Breast epithelium (tissue), 3 donors: Measurements from ENCODE around the gene NOC3L.

Experiments
- CTCF ChIP-seq, 3 donors: fragments of 450-650 bp; IDR thresholded peaks; one replicate each; pipeline ENCODE4 v1.5.1; 2016 to 2017; ENCODE audit warnings: antibody characterized with exemption in 3 of 3, mild to moderate bottlenecking in 3 of 3, moderate library complexity in 3 of 3
- POLR2A ChIP-seq: fragments of 450-650 bp; IDR thresholded peaks from one replicate; pipeline ENCODE4 v1.6.1; 2016; ENCODE audit warnings: antibody characterized with exemption, mild to moderate bottlenecking, moderate library complexity
- POLR2AphosphoS5 ChIP-seq, 3 donors: sonication (generic); formaldehyde crosslinking; IDR thresholded peaks; one replicate each; pipeline ENCODE4 v1.6.1; 2017; ENCODE audit warnings: antibody characterized with exemption in 3 of 3

- TF ChIP-seq CTCF (IDR thresholded peaks at IDR 0.05) (no peak), POLR2A (no peak), POLR2AphosphoS5 (IDR thresholded peaks at IDR 0.05) (no peak)
Measured at GRCh38 chr10:94299417-94299816, 63.3 kb downstream of the NOC3L start.
